Tibial artery (tissue), 4 donors: ENCODE results near the gene A4GALT.

Experiments
- DNase-seq, 2 donors: peaks; one replicate each; pipeline ENCODE4 v3.0.0-alpha.2; 2019
- H3K27ac ChIP-seq, 2 donors: fragments of 200-600 bp; sonication (generic) in 1 of 2; 1 replicate in 1 of 2; 2 replicates in 1 of 2; pipeline ENCODE4 v1.5.1; 2018 to 2019; ENCODE audit warnings: mild to moderate bottlenecking in 1 of 2
- H3K27me3 ChIP-seq, 2 donors: fragments of 200-600 bp; sonication (generic) in 1 of 2; one replicate each; pipeline versions ENCODE4 v1.5.1 to v1.6.0; 2016 to 2019
- H3K36me3 ChIP-seq, 3 donors: fragments of 200-600 bp; sonication (generic) in 2 of 3; one replicate each; pipeline ENCODE4 v1.5.1; 2016 to 2019; ENCODE audit warnings: mild to moderate bottlenecking in 2 of 3
- H3K4me1 ChIP-seq, 4 donors: fragments of 200-600 bp; sonication (generic) in 2 of 4; 1 replicate in 3 of 4; 2 replicates in 1 of 4; pipeline ENCODE4 v1.5.1; 2016 to 2019
- H3K4me3 ChIP-seq, 2 donors: fragments of 200-600 bp; sonication (generic) in 1 of 2; 1 replicate in 1 of 2; 2 replicates in 1 of 2; pipeline ENCODE4 v1.5.1; 2018 to 2019; ENCODE audit warnings: mild to moderate bottlenecking in 2 of 2
- H3K9me3 ChIP-seq, 3 donors: fragments of 200-600 bp; sonication (generic) in 1 of 3; one replicate each; pipeline ENCODE4 v1.5.1; 2016 to 2019
- CTCF ChIP-seq, 2 experiments: fragments of 200-600 bp in 1 of 2; fragments of 450-650 bp in 1 of 2; IDR thresholded peaks; one replicate each; pipeline ENCODE4 v1.5.1; 2017 to 2019; ENCODE audit warnings: antibody characterized with exemption in 2 of 2, mild to moderate bottlenecking in 1 of 2, moderate library complexity in 1 of 2
- intact Hi-C: fragments of 100-400 bp; cut with DNase I; formaldehyde crosslinking; loops from one replicate; pipeline ENCODE4 v1.15.0; 2023; ENCODE audit warnings: low total_unique reads

Gene A4GALT

DNA sequence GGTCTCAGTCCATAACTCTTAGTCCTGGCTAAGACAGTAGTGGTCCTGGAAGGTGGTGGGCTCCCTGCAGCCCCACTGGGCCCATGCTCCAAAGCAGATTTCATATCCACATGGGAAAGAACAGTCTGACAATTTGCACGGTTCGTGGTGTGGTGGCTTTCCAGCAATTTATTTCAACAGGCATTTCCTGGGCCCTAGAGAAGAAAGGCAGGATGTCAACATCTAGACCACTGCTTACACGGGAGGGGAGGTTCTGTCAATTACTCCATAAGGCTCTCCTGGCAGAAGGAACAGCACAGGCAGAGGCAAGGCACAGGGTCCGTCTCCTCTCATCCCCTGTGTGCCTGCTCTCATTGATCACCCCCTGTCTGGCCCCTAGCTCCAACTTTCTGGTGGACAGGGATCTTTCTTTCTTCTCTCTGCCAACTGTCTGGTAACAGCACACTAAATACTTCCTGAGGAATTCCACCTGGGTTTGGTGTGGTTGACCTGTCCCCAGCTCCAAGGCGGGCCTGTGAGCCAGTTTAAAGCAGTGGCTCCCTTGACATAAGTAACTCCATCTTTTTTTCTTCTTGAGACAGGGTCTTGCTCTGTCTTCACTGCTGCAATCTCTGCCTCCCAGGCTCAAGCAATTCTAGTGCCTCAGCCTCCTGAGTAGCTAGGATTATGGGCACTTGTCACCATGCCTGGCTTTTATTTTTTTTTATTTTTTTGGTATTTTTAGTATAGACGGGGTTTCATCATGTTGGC lies 5.1 kb upstream of the A4GALT start:
- Histone ChIP-seq H3K4me3 (no peak overlapping the region), H3K36me3 (no peaks in the 10 kb centered on the region), H3K9me3 (no peaks in the 10 kb centered on the region), H3K27me3 (no peaks in the 10 kb centered on the region), H3K4me1 (peaks cover 0 to 20% (median 5%) of the 10 kb centered on the region in 4 donors), H3K27ac (no peak overlapping the region)
- DNase-seq: no peak
- intact Hi-C loops: no loop called here
- TF ChIP-seq CTCF (IDR thresholded peaks at IDR 0.05): no peak

DNA sequence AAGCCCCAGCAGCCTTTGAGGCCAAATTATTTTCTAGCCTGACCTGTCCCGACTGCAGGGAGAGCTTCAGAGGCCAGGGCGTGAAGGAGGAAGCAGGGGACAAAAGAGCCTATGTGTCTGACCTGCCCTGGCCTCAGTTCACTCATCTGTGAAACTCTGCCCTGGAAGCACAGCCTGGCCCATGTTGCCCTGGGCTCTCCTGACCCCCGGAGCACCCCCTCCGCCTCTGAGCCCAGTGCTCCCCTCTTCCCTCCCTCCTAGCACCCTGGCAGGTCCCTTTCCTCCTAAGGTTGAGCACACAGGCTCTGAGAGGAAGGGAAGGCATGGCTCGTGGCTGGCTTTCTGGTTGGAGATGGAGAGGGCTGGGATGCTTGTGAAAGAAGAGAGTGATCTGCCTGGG lies 3.4 kb upstream of the A4GALT start:
- H3K4me1 ChIP-seq: peaks cover 0 to 27% (median 6%) of the 10 kb centered on the region in 4 donors
- intact Hi-C loops: no loop called here
- no peak overlapping the region for H3K27ac ChIP-seq
- H3K36me3 ChIP-seq: no peaks in the 10 kb centered on the region
- no peaks in the 10 kb centered on the region for H3K9me3 ChIP-seq
- DNase-seq: no peak
- no peak overlapping the region for H3K4me3 ChIP-seq
- no peaks in the 10 kb centered on the region for H3K27me3 ChIP-seq
- no peak for TF ChIP-seq CTCF (IDR thresholded peaks at IDR 0.05)

- Histone ChIP-seq H3K27ac (peak overlapping the region; percentile 94 to 96), H3K4me3 (peak overlapping the region; percentile 93 to 100), H3K27me3 (no peaks in the 10 kb centered on the region), H3K4me1 (peaks cover 0 to 46% (median 28%) of the 10 kb centered on the region in 4 donors), H3K36me3 (no peaks in the 10 kb centered on the region), H3K9me3 (no peaks in the 10 kb centered on the region)
- TF ChIP-seq CTCF (IDR thresholded peaks at IDR 0.05): no peak
- intact Hi-C loops: no loop called here
- no peak for DNase-seq
Measured at GRCh38 chr22:42721045-42721434, 370 bp upstream of the A4GALT start.

GRCh38 chr22:42719656-42720262 lies 911 bp downstream of the A4GALT start:
- peaks cover 0 to 50% (median 32%) of the 10 kb centered on the region in 4 donors for H3K4me1 ChIP-seq
- peak overlapping the region; percentile 94 to 96 for H3K27ac ChIP-seq
- intact Hi-C loops: loop anchor here (5.0 kb wide), 1 partner anchor 52 kb away; no protein-coding TSS in a partner anchor
- no peaks in the 10 kb centered on the region for H3K36me3 ChIP-seq
- peak overlapping the region; percentile 93 to 100 for H3K4me3 ChIP-seq
- no peaks in the 10 kb centered on the region for H3K27me3 ChIP-seq
- TF ChIP-seq CTCF (IDR thresholded peaks at IDR 0.05): no peak
- no peaks in the 10 kb centered on the region for H3K9me3 ChIP-seq
- DNase-seq: no peak

DNA sequence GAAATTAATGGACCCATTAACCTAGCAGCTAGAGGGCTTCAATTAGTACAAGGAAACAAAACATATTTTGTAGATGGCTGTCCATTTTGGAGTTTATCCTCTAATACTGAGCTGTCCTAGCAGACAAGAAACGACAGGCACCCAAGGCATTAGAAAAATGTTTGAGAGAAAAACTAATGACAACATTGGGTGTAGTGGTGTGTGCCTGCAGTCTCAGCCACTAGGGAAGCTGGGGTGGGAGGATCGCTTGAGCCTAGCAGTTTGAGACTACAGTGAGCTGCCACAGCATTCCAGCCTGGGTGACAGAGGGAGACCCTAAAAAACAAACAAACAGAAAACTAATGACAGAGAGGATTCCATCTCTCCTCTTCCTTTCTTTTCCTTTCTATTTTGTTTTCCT lies 1.5 kb downstream of the A4GALT start:
- Histone ChIP-seq H3K27me3 (no peaks in the 10 kb centered on the region), H3K9me3 (no peaks in the 10 kb centered on the region), H3K36me3 (no peaks in the 10 kb centered on the region), H3K27ac (peak overlapping the region; percentile 94 to 96), H3K4me1 (peaks cover 0 to 56% (median 35%) of the 10 kb centered on the region in 4 donors), H3K4me3 (peak overlapping the region; percentile 93 to 100)
- TF ChIP-seq CTCF (IDR thresholded peaks at IDR 0.05): peak; percentile 36 to 40
- DNase-seq: peak in 1 of 2 donors; percentile 51
- intact Hi-C loops: loop anchor here (5.0 kb wide), 1 partner anchor 52 kb away; no protein-coding TSS in a partner anchor
